ENCODE measurements around the gene TBCD.

DNA sequence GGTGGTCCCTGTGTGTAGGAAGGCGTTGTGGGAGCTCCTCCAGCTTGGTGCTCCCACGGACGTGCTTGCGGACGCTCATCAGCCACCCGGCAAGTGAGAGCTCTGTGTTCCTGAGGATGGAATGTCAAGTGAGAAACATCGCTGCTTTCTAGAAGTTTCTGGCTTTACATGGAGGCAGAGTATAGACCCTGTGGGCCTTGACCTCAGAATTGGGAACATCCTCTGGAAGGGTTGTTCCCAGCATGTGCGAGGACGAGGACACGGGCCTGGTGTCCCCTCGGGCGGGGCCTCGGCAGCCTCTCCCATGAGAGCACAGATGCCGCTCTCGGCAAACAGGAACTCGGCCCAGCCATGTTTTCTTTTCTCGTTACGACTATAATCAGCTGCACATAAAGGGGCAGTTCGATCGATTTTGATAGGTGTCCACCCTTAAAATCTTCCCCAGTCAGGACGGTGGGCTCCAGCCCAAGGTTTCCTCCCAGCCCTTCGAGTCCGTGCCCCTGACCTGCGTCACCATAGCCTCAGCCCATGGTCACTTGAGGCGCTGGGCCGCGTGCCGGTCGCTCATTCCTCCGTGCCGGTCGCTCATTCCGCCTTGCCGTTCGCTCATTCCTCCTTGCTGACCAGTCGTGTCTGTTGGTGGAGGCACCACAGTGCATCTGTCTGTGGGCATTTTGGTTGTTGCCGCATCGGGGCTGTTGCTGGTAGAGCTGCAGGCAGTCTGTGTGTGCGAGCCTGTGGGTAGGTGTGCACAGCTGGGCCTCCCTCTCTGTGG lies 179.2 kb downstream of the TBCD start:
- TF ChIP-seq, protein P1, sequence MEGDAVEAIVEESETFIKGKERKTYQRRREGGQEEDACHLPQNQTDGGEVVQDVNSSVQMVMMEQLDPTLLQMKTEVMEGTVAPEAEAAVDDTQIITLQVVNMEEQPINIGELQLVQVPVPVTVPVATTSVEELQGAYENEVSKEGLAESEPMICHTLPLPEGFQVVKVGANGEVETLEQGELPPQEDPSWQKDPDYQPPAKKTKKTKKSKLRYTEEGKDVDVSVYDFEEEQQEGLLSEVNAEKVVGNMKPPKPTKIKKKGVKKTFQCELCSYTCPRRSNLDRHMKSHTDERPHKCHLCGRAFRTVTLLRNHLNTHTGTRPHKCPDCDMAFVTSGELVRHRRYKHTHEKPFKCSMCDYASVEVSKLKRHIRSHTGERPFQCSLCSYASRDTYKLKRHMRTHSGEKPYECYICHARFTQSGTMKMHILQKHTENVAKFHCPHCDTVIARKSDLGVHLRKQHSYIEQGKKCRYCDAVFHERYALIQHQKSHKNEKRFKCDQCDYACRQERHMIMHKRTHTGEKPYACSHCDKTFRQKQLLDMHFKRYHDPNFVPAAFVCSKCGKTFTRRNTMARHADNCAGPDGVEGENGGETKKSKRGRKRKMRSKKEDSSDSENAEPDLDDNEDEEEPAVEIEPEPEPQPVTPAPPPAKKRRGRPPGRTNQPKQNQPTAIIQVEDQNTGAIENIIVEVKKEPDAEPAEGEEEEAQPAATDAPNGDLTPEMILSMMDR (conservative IDR thresholded peaks at IDR 0.05) = no peak
- TF ChIP-seq ZFX (IDR thresholded peaks at IDR 0.05) = no peak

Data from C4-2B (cell line).